NCI-H524 treated with DMSO at 0.1 percent for 48 hours (cell line): ENCODE results near the gene SLTM.
"Not testable (repeated sequence)": the region's sequence is repeated elsewhere in the genome, so short reads cannot be mapped to it uniquely, and the experiment has no call there.

Experiments
- DNase-seq: peaks from one replicate; lab custom pipeline; 2025; lab: John Stamatoyannopoulos, UW

The SLTM gene

DNA sequence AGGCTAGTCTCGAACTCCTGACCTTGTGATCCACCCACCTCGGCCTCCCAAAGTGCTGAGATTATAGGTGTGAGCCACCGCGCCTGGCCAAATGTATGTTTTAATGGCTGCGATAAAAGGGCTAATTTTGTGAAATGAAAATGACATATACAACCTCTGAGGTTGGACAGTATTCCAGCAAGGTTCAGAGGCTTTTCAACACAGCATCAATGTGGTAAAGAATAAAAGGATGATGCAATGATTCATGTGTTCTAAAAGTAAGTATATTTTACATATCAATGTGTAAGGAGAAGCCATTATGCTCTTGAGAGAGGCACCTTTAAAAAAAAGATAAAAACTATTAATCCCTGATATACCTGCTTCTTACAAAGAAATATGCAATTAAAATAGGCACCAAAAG, 6.7 kb downstream of the SLTM start:
- no peak for DNase-seq

DNA sequence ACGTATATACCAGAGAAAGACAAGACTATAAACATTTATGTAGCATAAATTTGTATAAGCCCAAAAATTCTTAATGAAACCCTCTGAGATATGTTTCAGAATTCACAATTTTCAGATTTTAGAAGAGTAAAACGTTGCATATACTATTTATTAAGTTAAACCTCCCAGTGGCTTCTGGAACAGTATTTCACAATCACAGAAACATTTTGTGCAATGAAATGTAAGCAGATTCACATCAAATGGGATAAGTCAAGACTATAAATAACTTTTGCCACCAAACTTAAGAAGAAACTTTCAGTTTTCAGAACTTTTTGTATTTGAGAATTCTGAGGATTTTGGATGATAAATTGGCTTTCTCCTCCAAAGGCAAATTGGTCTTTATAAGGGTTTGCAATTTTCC, 9.2 kb downstream of the SLTM start:
- no peak for DNase-seq

DNA sequence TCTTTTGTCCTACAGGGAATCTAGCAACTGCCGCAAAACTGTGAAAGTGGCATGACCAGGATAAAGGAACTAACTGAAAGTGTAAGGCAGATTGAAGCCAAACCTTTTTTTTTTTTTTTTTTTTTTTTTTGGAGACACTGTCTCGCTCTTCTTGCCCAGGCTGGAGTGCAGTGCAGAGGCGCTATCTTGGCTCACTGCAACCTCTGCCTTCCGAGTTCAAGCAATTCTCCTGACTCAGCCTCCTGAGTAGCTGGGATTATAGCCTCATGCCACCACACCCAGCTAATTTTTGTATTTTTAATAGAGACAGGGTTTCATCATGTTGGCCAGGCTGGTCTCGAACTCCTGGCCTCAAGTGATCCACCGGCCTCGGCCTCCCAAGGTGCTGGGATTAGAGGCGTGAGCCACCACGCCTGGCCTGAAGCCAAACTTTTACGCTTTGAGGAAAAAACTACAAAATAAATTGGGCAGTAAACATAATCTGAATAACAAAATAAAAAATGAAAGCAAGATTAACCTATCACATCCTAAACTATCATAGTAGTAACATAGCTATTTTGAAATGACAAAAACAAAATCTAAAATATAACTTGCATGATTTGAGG, 9.7 kb downstream of the SLTM start:
- no peak for DNase-seq

DNA sequence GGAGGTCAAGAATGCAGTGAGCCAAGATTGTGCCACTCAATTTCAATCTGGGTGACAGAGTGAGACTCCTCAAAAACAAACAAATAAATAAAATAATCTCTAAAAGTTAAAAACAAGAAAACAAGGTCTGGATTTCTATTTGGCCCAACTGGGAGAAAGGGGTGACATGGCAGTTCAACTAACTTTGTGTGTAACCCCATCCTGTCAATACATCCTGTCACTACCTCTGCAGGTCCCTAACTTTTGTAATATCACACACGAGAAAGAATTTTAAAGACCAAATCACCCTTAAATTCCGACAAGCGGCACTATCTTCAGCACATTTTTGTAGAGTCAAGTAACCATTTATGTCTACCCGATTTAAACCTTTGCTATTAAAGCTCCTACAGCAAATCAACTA, 10.2 kb downstream of the SLTM start:
- DNase-seq, result no peak

DNA sequence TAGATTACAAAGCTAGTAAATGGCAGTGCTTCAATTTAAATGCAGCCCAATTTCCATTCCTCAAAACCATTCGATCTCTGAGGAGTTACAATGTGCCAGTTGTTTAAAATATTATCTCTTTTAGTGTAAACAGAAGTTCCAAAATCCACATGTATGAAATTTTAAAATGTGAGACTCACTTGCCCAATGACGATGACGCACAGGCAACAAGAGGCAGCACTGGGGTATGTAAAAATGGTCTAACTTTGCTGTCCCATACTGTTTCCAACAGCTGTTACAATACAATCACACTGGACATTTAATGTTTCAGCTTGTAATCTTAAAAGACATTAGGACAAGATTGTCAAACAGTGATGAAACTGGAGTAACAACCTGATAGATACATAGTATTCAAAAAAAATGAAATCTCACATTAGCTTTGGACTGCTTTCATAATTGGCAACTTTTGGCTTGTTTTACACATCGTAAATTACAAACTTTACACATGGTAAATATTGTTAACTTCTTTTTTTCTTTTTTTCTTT, 12.2 kb downstream of the SLTM start:
- DNase-seq, result no peak

DNA sequence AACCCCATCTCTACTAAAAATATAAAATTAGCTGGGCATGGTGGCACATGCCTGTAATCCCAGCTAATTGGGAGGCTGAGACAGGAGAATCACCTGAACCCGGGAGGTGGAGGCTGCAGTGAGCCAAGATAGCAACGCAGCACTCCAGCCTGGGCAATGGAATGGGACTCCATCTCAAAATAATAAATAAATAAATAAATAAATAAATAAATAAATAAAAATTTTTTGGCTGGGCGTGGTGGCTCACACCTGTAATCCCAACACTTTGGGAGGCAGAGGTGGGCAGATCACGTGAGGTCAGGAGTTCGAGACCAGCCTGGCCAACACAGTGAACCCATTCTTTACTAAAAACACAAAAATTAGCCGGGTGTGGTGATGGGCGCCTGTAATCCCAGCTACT, 13.0 kb downstream of the SLTM start:
- DNase-seq, result not testable (repeated sequence)

DNA sequence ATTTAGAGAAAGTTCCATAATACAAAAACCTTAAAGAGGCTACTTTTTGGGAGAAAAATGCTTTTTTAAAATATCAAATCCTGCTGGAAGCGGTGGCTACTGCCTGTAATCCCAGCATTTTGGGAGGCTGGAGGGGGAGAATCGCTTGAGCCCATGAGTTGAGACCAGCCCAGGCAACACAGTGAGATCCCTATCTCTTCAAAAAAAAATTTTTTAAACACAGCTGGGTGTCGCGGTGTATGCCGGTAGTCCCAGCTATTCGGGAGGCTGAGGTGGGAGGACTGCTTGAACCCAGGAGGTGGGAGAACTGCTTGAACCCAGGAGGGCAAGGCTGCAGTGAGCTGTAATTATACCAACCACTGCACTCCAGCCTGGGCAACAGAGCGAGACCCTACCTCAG, 14.2 kb downstream of the SLTM start:
- no peak for DNase-seq

DNA sequence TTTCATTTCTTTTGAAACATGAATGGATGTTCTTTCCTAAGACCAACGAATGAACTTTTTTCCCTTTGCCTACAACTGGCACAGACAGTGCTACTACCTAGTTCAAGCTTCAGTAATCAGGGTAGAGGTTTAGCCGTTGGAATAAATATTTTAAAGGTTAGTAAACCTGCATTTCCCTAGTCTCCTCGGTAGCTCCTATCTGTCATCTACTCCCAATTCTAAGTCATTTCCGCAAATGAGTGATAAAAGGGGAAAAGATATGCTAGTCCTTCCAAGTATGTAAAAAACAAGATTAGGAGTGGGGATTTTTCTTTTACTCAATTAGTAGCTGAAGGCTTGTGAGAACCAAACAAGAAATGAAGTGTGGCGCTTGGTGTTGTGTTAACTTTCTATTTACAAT, 15.2 kb downstream of the SLTM start:
- no peak for DNase-seq

DNA sequence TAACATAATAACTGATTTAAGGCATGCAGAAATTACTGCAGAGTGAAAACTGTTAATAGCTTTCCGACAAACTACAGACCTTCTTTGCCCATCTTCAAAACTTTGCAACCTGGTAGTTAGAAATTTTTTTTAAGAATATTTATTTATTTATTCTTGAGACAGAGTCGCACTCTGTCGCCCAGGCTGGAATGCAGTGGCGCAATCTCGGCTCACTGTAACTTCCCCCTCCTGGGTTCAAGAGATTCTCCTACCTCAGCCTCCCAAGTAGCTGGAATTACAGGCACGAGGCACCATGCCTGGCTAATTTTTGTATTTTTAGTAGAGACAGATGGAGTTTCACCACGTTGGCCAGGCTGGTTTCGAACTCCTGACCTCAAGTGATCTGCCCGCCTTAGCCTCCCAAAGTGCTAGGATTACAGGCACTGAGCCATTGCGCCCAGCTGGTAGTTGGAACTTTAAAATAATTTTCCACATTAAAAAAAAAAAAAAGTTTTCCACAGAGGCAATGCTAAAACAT, 15.8 kb downstream of the SLTM start:
- DNase-seq, result not testable (repeated sequence)

DNA sequence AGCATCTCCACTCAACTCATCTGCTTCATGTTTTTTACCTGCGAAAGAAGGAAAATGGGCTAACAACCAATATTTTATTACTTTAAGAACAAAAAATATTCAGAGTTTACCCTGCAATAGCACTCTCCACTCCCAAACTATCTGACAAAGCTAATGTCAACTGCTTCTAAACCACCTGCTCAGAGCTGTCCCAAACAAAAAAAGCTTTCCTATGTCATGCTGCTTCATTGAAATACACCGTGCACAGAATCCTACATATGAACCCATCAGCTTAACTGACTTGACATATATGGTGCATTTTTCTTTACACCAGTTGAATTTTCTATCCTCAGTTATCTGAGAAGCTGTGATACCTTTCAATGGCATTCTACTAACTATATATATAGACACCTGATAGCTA, 16.5 kb downstream of the SLTM start:
- no peak for DNase-seq

DNA sequence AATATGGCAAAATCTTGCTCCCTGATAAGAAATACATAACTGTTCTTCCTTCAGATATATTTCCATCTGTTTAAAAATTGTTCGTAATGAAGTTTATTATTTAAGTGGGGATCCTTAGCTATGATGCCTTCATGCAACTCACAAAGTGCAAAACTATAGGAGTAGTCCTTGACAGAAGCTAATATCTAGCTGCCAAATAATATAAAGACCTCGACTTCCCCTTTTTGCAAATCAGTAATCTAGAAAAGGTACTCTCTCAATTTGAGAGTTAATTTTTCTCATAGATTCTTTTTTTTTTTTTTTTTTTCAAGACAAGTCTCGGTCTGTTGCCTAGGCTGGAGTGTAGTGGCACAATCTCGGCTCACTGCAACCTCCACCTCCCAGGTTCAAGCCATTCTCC, 23.0 kb downstream of the SLTM start:
- DNase-seq, result no peak

DNA sequence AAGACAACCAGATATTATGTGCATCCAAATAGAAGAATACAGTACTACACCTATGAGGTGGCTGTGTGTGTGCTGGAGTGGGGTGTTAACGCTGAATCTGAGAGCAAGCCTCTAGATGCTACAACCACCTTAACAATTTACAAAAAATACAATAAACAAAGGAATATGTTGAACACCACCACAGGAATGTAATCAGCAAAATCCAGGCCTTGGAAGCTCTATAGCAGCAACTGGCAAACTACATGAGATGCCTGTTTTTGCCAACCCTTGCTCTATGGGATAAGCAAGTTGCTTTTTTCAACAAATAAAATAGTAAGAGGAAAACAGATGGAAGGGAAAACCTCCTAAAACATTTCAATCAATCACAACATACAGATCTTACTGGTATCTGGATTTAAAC, 23.9 kb downstream of the SLTM start:
- no peak for DNase-seq

DNA sequence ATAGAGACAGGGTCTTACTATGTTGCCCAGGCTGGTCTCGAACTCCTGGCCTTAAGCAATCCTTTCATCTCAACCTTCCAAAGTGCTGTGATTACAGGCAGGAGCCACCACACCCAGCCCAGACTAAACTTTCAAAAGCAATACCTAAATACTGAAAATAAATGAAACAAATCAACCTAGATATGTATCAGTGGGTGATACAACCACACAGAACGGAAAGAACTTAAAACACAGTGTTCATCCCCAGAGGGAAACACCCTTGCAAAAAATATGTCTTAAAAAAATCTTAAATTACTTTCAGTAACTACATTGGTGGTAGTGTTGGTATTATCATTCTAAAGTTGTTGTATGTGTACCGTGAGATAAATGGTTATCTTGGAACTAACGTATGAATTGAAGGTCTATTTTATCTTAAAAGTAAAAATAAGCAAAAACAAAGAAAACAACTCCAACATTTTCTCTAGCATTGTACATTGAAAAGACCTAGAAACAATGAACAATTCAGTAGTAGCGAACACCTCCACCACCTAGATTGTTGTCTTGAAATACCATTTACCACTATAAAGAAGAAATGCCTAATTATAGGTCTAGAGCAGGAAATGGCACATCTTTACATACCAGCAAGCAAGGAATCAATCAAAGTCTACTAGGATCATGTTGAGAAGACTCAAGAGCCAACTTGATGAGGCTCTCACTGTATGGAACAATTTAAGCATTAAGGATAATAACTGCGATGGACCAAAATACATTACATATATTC, 24.7 kb downstream of the SLTM start:
- no peak for DNase-seq

DNA sequence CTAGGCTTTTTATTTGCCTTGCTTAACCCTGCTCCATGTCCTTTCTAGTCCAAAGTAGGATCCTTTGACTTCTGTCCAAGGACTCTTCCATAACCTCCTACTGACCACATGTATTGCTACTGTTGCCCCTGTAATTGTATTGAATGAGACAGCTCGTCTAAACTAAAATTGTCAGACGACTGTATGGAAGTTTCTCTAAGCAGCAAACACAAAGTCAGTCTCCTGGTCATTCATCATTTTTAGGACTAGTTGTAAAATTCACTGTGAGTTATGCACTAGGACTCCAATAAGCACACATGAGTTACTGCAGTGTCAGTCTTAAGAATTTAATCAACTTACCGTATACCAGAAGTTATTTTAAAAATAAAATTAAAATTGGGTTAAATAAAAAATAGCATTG, 32.8 kb downstream of the SLTM start:
- DNase-seq, result no peak

DNA sequence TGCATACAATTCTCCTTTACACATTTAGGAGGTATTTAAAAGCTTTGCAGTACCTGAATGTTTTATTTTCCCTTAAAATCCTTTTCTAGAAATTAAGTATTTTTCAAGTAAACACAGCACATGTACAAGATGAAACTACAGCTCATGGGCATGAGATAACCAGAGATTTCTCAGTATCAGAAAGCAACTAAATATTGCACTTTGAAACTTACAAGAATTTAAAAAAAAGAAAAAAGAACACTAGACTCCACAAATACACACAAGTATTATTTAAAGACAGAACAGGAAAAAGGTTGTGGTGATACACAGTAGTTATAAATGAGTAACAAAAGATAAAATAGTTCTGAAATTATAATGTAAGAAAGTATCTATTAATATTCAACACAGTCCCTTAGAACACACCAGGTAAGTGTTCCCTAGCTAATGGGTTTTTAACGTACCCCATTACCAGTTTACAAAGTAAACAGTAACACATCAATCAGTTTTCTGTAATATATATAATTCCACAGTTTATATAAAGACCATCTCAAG, 35.3 kb downstream of the SLTM start:
- no peak for DNase-seq

DNA sequence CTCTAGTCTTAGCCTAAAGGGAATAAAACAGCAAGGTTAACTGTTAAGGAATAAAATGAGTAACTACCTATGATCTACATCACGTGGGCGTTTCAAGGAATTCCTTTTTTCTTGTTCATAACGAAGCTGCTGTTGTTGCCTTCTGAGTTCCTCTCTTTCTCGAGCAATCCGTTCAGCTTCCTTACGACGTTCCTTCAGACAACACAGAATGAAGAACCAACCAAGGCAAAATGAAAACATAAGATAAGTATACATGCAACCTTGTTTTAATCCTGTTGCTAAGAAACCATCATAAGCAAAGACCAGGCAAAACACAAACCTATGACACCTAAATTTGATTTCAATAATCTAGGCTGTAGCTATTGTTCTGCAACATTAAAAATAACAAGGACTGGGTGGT, 44.1 kb downstream of the SLTM start:
- DNase-seq, result no peak

DNA sequence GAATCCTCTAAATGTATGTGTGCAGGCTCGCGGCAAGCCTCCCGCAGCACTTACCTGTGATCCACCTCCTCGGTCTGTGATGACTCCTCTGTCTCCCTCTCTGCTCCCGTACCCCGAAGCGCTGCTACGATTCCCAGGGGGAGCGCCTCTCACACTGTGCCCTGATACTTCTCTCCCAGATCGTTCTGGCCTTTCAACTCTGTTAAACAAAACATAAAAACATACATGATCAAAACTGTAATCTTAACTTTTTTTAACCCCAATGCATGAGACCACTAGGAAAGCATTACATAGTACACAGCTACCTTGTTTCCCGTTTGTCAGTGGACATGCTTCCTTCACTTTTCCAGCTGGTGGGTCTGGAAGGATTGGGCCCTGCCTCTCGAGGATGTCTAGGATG, 46.6 kb downstream of the SLTM start:
- no peak for DNase-seq

DNA sequence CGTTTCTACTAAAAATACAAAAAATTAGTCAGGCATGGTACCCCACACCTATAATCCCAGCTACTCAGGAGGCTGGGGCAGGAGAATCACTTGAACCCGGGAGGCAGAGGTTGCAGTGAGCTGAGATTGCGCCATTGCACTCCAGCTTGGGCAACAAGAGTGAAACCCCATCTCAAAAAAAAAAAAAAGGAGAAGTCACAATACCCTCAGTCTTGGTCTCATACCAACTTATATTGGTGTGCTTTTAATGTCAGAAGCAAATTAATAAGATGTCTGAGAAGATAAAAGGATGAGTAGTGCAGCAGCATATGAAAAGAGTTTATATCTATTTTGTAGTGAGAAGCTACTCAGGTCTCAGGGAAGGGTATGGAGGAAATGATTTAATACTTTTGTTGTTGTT, 49.6 kb downstream of the SLTM start:
- not testable (repeated sequence) for DNase-seq

DNA sequence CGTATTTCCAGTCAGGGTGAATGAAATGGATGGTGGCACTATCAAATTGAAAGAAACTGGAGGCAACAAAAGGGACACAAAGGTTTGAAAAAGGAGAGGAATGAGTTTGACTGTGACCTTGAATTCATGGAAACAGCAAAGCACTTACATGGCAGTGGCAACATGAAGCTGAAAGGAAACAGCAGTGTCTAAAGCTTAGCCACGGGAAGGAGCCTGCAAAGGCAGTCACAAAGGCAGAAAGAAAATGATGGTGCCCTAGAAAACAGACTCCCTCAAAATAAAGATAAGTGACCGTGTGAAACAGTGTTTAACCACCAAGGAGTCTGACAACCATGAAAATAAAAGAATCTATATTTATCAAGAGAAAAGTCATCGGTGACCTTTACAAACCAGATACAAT, 51.2 kb downstream of the SLTM start:
- no peak for DNase-seq

DNA sequence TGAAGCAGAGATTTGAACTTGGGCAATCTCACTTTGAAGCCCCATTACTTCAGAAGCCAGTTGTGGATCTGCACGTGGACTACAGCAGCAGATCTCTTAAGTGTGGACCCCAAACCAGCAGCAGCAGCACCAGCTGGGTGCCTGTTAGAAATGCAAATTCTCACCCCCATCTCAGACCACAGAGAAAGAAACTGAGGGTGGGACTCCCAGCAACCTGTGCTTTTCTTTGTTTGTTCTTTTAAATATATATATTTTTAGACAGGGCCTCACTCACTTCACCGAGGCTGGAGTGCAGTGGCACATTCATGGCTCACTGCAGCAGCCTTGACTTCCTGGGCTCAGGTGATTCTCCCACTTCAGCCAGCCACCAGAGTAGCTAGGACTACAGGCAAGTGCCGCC, 53.2 kb downstream of the SLTM start:
- DNase-seq, result no peak

DNA sequence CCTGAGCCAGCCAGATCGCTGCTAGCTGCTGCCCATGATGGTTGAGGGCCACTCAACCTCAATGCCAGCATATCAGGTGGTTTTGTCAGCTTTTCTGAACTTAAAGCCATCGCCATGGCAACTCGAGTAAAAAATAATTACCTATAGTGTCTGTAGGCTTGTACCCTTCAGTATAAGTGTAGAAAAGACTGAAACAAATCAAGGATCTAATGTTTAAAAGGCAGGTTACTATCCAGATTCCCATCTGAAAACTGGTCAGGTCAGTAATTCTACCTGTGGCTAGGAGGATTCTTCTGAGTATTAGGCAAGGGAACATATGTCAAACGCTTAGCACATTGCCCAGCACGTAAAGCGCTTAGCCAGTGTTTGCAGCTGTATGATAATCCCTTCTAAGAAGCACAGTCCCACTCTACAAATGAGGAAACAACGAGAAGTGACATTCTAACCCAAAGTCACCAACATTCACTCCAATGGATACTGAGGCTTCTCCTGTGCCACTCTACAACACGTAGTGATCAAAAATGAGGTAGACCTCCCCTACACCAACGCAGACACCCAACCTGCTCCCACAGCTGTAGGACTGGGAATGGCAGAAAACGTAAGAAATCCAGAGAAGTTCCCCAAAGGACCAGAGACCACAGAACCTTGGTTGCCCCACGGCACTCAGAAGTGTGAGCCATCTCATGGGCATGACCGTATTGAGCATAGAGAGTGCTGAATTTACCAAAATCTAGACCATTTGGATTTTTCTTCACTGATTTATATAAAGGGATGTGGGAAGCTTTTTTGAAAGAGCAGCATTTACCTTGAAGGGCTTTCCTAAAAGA, 55.3 kb downstream of the SLTM start:
- DNase-seq, result peak; percentile 67

DNA sequence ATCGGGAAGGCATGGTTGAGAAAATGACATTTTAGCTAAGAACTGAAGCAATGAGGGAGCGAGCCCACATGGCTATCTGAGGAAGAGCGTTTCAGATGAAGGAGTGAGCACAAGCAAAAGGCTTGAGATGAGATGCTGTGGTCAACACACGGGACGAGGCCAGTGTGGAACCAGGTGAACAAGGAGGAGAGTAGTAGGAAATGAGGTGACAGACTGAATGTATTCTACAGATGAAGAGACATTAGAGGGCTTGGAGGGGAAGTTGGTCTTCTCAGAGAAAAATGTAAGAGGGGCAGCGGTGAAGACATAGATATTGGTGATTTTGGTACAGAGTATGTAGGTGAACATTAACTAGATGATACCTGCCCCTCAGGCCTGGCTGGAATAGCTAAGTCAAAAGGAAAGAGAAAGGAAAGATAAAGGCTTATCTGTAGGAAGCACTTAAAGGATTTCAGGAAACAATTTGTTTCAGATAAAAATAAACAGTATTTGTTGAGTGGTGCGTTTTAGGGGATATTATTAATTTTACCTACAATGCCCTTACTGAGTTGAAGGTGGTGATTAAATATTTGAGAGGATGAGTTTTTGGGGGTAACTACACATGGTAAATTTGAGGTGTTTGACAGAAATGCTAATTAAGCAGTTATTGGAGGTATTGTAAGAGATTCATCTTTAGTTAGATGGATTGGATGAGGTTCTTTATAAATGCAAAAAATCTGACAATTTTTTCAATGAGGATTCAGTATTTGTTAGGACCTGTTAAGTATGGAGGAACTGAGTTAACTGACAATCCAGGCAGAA, 57.0 kb downstream of the SLTM start:
- DNase-seq, result no peak
